ENCODE data around the gene CAPS.
"Not testable (repeated sequence)": the region's sequence is repeated elsewhere in the genome, so short reads cannot be mapped to it uniquely, and the experiment has no call there.

Gene CAPS

DNA sequence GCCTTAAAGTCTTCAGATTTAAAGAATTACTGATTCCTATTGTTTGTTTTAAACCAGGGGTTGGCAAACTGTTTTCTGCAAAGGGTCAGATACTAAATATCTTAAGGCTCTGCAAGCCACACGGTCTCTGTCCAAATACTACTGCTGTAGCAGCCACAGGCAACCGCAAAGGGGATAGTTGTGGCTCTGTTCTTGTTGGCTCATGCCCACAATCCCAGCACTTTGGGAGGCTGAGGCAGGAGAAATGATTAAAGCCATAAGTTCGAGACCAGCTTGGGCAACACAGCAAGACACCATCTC is 41.5 kb downstream of the CAPS start:
- DNase-seq (ENCODE audit: low read depth in 2 of 2): no peak

DNA sequence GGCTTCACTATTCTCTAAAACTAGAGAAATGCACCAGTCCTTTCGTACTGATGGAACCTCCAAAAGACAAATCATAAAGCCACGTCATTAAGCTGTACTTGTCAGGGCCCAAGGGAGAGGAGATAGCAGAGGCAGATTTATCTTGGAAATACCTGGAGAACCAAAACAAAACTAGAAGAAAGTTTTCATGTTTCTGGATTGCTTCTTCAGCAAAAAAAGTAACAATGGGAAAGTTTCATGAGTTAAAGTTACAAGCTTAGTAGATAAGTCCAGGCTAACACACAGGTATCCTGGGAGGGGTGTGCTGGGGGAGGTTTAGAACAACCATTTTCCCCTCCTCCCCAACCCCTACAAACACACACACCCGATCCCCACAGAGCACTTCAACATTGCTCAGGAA is 42.3 kb downstream of the CAPS start:
- no peak for DNase-seq (ENCODE audit: low read depth in 2 of 2)

DNA sequence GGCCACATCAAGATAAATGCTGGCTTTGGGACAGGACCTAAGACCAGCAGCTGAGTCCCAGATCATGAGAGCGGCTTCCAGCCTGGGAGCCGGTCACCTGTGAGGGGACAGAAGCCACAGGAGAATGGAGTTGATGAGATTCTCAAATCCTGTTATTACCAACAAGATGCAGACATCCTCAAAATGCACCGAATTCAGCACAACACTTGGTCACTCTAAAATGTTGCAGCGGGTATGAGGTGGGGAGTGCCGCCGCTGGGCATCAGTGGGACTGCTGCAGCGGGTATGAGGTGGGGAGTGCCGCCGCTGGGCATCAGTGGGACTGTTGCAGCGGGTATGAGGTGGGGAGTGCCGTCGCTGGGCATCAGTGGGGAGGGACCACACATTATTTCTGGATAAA is 42.7 kb downstream of the CAPS start:
- no peak for DNase-seq (ENCODE audit: low read depth in 2 of 2)

DNA sequence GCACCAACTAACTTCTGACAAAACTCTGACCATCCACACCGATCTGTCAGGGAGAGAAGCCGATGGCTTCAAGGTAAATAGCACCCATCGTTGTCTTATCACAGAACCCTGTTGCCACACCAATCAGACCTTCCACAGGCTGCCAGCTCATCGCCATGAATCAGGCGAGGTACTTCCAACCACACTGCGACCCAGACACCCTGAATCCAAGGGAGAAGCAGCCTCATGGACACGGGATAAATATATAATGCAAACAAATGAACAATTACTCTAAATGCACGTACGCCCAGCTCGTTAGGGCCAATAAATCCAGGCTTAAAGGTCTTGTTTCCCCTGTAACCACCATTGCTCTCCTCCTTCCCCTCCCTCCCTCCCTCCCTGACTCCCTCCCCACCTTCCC is 43.1 kb downstream of the CAPS start:
- no peak for DNase-seq (ENCODE audit: low read depth in 2 of 2)

DNA sequence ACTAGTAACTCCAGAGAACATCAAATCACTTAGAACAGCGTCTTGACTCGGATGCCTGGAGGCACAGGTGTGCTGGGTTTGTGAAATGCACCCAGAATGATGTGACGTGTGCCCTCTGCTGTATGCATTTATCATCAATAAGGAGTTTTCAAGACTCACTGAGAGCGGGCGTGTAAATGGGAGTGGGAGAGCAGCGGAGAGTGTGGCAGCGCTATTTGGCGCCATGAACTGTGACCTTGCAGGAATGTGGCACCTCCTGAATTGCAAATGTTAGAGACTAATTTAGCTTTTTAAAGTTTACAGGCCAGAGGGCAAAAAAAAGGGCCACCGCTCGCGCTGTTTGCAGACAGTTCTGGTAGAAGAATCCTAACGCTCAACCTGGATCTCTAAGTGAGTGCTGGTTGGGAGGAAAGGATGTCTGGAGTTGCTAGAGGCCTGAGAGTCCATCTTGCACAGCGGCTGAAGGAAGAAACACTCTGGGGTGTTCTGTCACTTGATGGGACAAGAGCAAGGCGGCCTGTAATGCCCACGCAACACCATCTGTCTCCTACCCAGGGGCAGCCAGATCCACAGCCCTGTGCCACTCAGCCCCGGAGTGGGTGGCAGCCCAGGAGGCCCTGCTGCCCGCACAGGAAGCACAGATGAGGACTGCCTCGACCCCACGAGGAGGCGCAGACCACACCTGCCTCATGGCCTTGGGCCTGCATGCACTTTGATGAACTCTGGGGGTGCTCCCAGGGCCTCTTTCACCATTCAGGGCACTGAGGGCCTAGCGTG is 44.2 kb downstream of the CAPS start:
- no peak for DNase-seq (ENCODE audit: low read depth in 2 of 2)

DNA sequence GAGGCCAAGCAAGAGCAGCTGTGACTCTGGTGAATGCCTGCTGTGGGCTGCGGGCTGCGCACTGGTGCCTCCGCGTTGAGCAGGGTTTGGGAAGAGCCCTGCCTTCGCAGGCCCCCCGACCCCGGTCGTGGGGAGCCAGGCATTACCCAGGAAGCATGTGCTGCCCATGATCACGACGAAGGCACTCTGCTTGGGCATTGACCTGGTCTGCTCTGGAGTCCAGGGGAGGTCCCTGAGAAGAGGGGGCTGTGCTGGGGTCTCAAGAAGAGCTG is 44.7 kb downstream of the CAPS start:
- no peak for DNase-seq (ENCODE audit: low read depth in 2 of 2)

DNA sequence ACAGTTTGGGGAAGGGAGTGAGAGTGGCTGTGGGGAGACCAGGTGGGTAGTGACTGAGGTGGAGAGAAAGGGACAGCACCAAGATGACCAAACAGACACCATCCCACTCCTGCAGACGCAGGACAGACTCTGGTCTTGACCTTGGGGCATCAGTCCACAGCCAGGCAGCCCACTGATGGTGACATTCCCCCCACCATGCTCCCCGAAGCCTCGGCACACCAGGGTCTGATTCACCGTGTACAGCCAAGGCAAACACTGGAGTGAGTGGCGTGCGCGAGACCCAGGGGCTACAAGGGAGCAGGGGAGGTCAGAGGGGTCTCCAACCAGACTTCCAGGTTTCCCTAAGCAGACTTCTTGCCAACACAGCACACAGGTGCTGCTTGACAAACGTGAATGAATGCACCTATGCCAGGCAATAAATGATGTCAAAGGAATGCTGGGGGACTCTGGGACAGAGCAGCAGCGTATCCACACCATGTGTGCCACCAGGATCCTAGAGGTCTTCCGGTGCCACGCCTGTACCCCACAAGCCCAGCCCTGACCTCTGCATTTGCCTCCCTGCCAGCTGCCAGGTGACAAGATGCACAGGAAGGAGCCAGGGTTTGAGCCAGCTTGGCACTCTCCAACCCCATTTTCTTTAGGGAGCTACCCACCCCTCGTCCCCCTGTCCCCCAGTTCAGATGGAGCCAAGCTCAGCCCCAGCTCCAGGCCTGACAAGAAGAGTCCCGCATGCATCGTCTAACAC is 45.4 kb downstream of the CAPS start:
- no peak for DNase-seq (ENCODE audit: low read depth in 2 of 2)

DNA sequence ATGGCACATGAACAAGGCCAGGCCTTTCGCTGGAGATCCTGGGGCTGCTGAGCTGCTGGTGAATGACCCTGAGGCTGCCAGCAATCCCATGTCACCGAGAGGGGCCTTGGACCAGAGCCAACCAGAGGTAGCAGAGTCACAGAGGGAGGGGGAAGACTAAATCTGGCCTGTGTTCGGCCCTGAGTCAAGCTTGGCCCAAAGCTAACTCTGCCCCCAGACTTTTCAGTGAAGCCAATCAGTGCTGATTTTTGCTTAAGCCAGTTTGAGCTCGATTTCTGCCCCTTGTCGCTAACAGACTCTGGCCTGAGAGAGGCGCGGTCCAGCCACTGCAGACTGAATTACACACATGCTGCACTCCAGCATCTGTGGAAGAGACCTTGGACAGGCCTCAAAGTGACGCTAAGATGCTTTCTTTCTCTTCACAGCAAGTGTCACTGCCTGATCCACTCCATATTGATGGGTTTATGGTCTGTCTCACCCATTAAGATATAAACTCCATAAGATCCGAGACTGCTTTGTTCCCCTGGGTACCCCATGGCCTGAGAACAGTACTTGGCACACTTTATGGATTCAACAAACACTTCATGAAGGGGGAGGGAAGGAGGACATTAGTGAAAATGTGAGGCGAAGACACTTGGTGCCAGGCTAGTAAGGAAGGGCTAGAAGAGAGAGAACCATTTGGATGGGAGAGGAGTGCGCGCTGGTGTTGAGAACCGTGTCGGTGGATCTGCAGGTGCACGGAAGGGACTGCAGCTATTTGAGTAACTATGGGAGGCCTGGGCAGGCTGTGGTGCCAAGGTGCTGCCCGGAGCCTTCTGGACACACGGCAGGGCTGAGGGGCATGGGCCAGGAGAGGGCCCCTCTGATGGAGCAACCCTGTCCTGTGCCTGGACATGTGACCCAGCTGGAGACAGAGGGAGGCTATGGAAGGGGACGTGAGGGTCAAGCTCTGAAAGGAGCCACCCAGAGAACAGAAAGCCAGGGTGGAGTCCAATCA is 46.2 kb downstream of the CAPS start:
- DNase-seq (ENCODE audit: low read depth in 2 of 2): no peak

DNA sequence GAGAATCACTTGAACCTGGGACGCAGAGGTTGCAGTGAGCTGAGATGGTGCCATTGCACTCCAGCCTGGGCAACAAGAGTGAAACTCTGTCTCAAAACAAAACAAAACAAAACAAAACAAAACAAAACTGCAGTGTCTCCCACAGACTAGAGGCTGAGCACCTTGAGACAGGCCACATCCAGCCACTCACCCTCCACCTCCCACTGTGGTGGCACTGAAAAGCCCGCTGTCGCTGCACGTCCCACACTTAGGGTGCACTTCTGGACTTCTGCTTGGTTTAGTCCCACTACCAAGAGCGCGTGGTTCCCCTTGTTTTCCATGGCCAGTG is 47.6 kb downstream of the CAPS start:
- DNase-seq (ENCODE audit: low read depth in 2 of 2): not testable (repeated sequence)

DNA sequence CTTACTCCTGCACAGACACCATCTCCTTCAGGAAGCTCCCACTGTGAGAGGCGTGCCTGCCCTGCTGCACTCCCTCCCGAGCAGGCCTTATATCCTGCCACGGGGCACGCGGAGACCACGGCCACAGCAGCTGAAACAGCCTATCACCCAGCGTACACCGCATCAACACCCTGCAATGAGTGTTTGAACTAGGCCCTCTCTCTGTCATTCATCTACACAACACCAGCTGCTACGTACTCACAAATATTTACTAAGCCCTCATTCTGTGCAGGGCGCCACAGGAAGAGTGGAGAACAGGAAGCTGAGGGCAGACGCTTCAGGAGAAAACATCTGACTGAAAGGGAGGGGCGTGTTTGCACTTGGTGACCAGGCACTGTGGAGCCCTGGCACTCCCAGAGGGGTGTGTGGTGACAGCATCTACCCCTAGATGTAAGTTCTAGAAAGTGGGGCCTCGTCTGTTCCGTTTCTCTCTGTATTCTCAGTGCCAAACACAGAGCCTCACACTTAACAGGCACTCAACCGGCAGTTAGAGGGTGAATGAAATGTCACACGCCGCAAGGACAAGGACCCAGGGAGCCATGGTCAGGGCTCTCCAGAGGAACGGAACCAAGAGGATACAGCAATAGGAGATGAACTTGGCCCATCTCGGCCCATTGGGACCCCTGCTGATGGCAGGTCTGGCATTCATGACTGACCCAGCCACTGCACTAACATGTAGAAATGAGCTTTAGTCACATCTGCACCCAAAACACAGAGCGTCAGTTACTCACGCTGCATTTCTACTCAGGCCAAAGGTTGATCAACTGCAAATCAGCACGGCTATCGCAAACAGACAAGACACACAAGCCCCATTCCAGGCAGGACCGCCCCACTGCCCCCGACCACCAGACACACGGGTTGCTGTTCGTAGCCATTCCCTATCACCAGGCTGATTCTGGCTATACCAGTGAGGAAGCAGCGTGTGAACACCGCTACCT is 48.2 kb downstream of the CAPS start:
- peak in 1 of 2 donors; percentile 54 for DNase-seq (ENCODE audit: low read depth in 2 of 2)

DNA sequence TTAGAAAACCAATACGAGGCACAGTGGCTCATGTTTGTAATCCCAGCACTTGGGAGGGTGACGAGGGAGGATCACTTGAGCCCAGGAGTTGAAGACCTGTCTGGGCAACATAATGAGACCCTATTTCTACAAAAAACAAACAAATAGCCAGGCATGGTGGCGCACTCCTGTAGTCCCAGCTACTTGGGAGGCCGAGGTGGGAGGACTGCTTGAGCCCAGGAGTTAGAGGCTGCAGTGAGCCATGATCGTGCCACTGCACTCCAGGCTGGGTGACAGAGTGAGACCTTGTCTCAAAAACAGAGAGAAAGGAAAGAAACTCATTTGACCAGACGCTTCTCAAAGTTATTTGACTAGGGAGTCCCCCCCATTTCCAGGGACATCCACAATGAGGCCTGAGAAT is 49.2 kb downstream of the CAPS start:
- not testable (repeated sequence) for DNase-seq (ENCODE audit: low read depth in 2 of 2)

DNA sequence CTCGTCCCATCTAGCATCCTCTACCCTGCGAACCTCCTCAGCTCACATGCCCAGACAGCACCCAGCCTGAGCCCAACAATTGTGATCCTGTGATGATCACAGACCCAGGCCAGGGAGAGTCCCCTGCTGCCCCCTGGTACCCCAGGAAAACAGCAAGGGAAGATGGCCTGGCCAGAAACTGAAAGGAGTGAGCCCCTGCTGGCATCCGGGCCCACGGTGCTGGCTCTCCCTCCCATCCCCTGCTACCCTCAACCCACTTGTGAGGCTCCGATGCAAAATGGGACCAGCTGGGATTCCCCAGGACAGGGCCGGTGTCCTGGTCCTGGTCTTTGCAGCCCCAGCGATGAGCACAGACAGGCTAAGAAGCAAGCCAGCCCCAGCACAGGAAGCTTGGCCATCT is 49.8 kb downstream of the CAPS start:
- DNase-seq (ENCODE audit: low read depth in 2 of 2): no peak

DNA sequence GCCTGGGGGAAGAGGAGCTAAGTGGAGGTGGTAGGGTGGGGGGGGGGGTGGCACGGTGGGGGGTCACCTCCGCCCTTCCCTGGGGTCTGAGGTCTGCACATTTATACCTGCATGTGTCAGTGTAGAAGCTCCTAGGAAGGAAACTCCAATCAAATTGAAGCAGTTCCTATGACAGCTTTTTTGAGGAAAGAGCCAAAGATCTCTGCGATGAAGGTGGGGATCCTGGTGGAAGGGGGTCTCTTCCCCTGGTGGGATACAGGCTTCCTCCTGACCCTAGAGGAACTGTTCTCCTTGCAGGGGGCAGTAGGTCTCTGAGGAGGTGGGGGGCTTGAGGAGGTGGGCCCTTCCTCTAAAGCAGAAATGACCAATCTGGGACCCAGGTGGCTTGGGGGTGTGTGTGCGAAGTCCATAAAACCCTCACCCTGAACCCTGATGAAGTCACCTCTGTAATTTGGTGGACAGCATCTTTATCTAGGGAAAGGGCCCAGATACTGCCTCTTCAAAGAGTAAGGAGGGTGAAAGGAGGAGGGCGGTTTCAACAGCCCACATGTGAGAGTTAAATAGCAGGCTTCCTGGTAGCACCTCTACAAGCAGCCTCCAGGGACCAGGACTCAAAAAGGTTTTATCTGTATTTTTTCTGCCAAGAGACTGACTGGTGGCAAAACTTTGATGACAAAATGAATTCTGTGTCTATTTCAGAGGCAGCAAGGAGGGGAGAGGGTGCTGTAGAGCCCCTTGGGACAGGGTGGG is 50.9 kb downstream of the CAPS start:
- DNase-seq (ENCODE audit: low read depth in 2 of 2): no peak
